ENCODE results near the gene TEX29. TPM values are rescaled to one million over a fixed set of nuclear protein-coding genes. Genes with fewer than 3 reads are reported as not detected.
A peak's percentile ranks its signal among the peaks of the same experiment; 100 is the strongest.

The TEX29 gene
- total RNA-seq, 2 donors from 2014 or later = not detected

DNA sequence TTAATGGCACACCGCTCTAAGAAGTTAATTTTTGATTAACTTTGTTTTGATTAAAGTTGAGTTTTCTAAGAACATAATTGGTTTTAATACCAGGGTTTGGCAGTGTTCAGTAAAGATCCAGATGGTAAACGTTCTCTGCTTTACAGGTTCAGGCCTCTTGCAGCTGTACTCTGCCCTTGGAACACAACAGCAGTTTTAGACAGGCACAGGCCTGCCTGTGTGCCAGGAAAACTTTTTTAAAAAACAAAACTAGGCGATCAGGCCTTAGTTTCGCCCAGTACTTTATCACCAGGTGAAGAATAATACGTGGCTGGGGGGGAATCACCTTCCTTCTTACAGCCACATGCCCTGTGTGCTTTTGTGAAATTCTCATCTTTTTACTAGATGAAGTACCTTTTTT is 38.0 kb upstream of the TEX29 start:
- Histone ChIP-seq H3K36me3 (peaks cover 57% of the 10 kb centered on the region), H3K27ac (peak overlapping the region; percentile 87 to 92), H3K9me3 (no peaks in the 10 kb centered on the region), H3K4me3 (no peak overlapping the region), H3K4me1 (peaks cover 0 to 56% of the 10 kb centered on the region in 2 donors), H3K27me3 (no peaks in the 10 kb centered on the region)
- DNase-seq (ENCODE audit: low spot score) = no peak
- no peak for TF ChIP-seq CTCF (IDR thresholded peaks at IDR 0.05)

GRCh38 chr13:111282997-111283396 is 37.4 kb upstream of the TEX29 start:
- H3K27me3 ChIP-seq = no peaks in the 10 kb centered on the region
- H3K36me3 ChIP-seq = peaks cover 54% of the 10 kb centered on the region
- no peak for DNase-seq (ENCODE audit: low spot score)
- H3K4me1 ChIP-seq = peaks cover 0 to 53% of the 10 kb centered on the region in 2 donors
- no peaks in the 10 kb centered on the region for H3K9me3 ChIP-seq
- H3K27ac ChIP-seq = peak overlapping the region; percentile 87 to 92
- H3K4me3 ChIP-seq = no peak overlapping the region
- TF ChIP-seq CTCF (IDR thresholded peaks at IDR 0.05) = no peak

- peaks cover 0 to 48% of the 10 kb centered on the region in 2 donors for H3K4me1 ChIP-seq
- peaks cover 55% of the 10 kb centered on the region for H3K36me3 ChIP-seq
- no peak overlapping the region for H3K4me3 ChIP-seq
- no peaks in the 10 kb centered on the region for H3K9me3 ChIP-seq
- H3K27me3 ChIP-seq = no peaks in the 10 kb centered on the region
- no peak for DNase-seq (ENCODE audit: low spot score)
- TF ChIP-seq CTCF (IDR thresholded peaks at IDR 0.05) = no peak
- peak overlapping the region; percentile 87 to 92 for H3K27ac ChIP-seq
Observed at GRCh38 chr13:111283457-111283856, 37.0 kb upstream of the TEX29 start.

DNA sequence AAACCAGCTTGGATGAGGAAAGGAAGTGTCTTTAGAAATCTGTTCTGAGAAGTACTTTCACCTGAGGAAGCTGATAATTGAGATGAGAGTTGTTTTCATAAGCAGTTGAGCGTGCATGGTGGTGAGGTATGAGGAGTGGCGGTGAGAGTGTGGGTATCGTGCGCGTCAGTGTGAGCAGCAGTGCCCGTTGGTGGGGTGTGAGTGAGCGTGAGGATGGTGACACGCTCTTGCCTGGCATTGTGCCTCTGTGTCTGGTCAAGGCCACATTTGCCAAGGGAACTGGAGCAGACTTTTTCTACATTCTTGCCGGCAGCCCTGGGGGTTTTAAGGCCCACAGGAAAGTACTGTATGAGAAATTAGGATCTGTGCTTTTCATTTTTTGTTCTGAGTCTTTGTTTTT is 36.5 kb upstream of the TEX29 start:
- H3K9me3 ChIP-seq = no peaks in the 10 kb centered on the region
- no peak for DNase-seq (ENCODE audit: low spot score)
- H3K4me1 ChIP-seq = peaks cover 0 to 46% of the 10 kb centered on the region in 2 donors
- peak overlapping the region; percentile 87 to 92 for H3K27ac ChIP-seq
- H3K4me3 ChIP-seq = no peak overlapping the region
- H3K36me3 ChIP-seq = peaks cover 58% of the 10 kb centered on the region
- no peak for TF ChIP-seq CTCF (IDR thresholded peaks at IDR 0.05)
- no peaks in the 10 kb centered on the region for H3K27me3 ChIP-seq

- H3K27me3 ChIP-seq = no peaks in the 10 kb centered on the region
- no peak for DNase-seq (ENCODE audit: low spot score)
- peaks cover 0 to 40% of the 10 kb centered on the region in 2 donors for H3K4me1 ChIP-seq
- no peaks in the 10 kb centered on the region for H3K9me3 ChIP-seq
- peaks cover 64% of the 10 kb centered on the region for H3K36me3 ChIP-seq
- TF ChIP-seq CTCF (IDR thresholded peaks at IDR 0.05) = no peak
- H3K27ac ChIP-seq = peak overlapping the region; percentile 87 to 92
- no peak overlapping the region for H3K4me3 ChIP-seq
Observed at GRCh38 chr13:111284565-111284964, 35.9 kb upstream of the TEX29 start.

DNA sequence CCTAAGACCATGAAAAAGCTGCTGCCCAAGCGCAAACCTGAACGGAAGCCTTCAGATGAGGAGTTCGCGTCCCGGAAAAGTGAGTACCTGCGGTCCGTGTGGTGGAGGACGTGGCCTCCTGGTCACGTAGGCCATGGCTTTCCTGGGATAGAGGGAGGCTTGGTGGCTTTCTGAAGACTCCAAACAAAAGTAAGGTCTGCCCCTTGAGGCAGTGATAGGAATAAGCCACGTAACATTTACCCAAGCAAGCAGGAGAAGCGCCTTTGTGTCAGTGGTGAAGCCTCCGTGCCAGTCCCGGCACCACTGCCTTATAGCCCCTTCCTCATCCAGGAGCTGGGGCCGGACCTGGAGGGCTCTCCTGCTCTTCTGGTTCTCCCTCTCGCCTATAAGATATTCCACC is 34.3 kb upstream of the TEX29 start:
- H3K27ac ChIP-seq = no peak overlapping the region
- DNase-seq (ENCODE audit: low spot score) = no peak
- H3K4me3 ChIP-seq = no peak overlapping the region
- no peaks in the 10 kb centered on the region for H3K27me3 ChIP-seq
- H3K4me1 ChIP-seq = peaks cover 0 to 24% of the 10 kb centered on the region in 2 donors
- TF ChIP-seq CTCF (IDR thresholded peaks at IDR 0.05) = no peak
- H3K36me3 ChIP-seq = peaks cover 80% of the 10 kb centered on the region
- H3K9me3 ChIP-seq = no peaks in the 10 kb centered on the region

Measured in right atrium auricular region (tissue), 2 donors.